WERI-Rb-1 (cell line): ENCODE measurements around the gene INPP4A.

Experiments
- DNase-seq: peaks from one replicate; pipeline ENCODE4 v3.0.0-alpha.2; 2020
- H3K27ac ChIP-seq: fragments of 250-450 bp; sonication (Bioruptor Pico); 2 replicates; pipeline ENCODE4 v1.5.1; 2020; ENCODE audit warnings: mild to moderate bottlenecking, moderate library complexity
- H3K27me3 ChIP-seq: fragments of 250-450 bp; sonication (Bioruptor Pico); 2 replicates; pipeline ENCODE4 v1.5.1; 2021; ENCODE audit warnings: mild to moderate bottlenecking, low read depth, moderate library complexity; ENCODE audit not compliant: insufficient read depth, severe bottlenecking
- H3K36me3 ChIP-seq: fragments of 250-450 bp; sonication (Bioruptor Pico); 2 replicates; pipeline ENCODE4 v1.5.1; 2020; ENCODE audit warnings: mild to moderate bottlenecking, moderate library complexity
- H3K4me3 ChIP-seq: 2 replicates; pipeline ENCODE4 v1.5.1; 2011; ENCODE audit warnings: low read depth, mild to moderate bottlenecking, control low read depth, low read length
- H3K9me3 ChIP-seq: fragments of 250-450 bp; sonication (Bioruptor Pico); 2 replicates; pipeline ENCODE4 v1.5.1; 2021; ENCODE audit warnings: mild to moderate bottlenecking, moderate library complexity; ENCODE audit not compliant: severe bottlenecking
- TF ChIP-seq, protein P1 (sequence below): IDR thresholded peaks from 2 replicates; pipeline ENCODE4 v1.5.1; 2011; ENCODE audit warnings: low read depth, mild to moderate bottlenecking, control low read depth, inconsistent platforms, low read length

Gene INPP4A

GRCh38 chr2:98482362-98482761 lies 37.7 kb downstream of the INPP4A start:
- H3K27ac ChIP-seq, result no peak overlapping the region
- no peaks in the 10 kb centered on the region for H3K27me3 ChIP-seq
- H3K9me3 ChIP-seq, result no peaks in the 10 kb centered on the region
- H3K4me3 ChIP-seq, result no peak overlapping the region
- no peak for DNase-seq
- TF ChIP-seq, protein P1, sequence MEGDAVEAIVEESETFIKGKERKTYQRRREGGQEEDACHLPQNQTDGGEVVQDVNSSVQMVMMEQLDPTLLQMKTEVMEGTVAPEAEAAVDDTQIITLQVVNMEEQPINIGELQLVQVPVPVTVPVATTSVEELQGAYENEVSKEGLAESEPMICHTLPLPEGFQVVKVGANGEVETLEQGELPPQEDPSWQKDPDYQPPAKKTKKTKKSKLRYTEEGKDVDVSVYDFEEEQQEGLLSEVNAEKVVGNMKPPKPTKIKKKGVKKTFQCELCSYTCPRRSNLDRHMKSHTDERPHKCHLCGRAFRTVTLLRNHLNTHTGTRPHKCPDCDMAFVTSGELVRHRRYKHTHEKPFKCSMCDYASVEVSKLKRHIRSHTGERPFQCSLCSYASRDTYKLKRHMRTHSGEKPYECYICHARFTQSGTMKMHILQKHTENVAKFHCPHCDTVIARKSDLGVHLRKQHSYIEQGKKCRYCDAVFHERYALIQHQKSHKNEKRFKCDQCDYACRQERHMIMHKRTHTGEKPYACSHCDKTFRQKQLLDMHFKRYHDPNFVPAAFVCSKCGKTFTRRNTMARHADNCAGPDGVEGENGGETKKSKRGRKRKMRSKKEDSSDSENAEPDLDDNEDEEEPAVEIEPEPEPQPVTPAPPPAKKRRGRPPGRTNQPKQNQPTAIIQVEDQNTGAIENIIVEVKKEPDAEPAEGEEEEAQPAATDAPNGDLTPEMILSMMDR, result no peak
- no peaks in the 10 kb centered on the region for H3K36me3 ChIP-seq

DNA sequence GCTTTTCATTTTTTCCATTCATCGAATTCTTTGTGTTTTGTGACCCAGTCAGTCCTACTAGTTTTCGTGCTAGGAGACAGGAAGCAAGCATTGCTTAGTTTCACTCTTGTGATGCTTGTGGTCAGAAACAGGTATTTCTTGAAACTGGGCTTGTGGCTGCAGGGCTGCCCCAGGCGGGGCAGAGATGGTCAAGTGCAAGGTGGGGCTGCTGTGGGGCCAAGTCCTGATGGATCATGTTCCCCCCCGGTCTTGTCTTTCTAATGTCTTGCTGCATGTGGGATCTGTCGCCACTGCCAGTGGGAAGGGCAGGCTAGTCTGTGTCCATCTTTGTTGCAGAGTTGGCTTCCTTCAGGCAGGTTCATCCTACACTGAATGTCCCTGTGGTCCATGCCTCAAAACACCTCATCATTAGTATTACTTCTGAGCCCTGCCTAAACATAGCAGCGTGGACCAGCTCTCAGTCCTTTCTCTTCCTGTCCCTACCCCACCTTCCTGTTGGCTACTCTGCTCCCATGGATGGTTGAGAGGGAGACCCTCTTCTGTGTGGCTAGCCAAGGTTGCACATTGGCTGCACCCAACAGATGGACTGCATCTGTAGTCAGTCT lies 38.7 kb downstream of the INPP4A start:
- DNase-seq, result no peak
- Histone ChIP-seq H3K36me3 (no peaks in the 10 kb centered on the region), H3K4me3 (no peak overlapping the region), H3K27ac (no peak overlapping the region), H3K27me3 (no peaks in the 10 kb centered on the region), H3K9me3 (no peaks in the 10 kb centered on the region)
- TF ChIP-seq, protein P1, result no peak

GRCh38 chr2:98484121-98484557 lies 39.5 kb downstream of the INPP4A start:
- H3K9me3 ChIP-seq, result no peaks in the 10 kb centered on the region
- H3K27ac ChIP-seq, result no peak overlapping the region
- H3K36me3 ChIP-seq, result no peaks in the 10 kb centered on the region
- DNase-seq, result no peak
- H3K4me3 ChIP-seq, result no peak overlapping the region
- no peaks in the 10 kb centered on the region for H3K27me3 ChIP-seq
- TF ChIP-seq, protein P1, result no peak

GRCh38 chr2:98484652-98485452 lies 40.2 kb downstream of the INPP4A start:
- H3K9me3 ChIP-seq, result no peaks in the 10 kb centered on the region
- TF ChIP-seq, protein P1, result no peak
- no peaks in the 10 kb centered on the region for H3K36me3 ChIP-seq
- no peak overlapping the region for H3K4me3 ChIP-seq
- no peaks in the 10 kb centered on the region for H3K27me3 ChIP-seq
- H3K27ac ChIP-seq, result no peak overlapping the region
- no peak for DNase-seq

- no peak overlapping the region for H3K27ac ChIP-seq
- H3K36me3 ChIP-seq, result no peaks in the 10 kb centered on the region
- DNase-seq, result no peak
These were observed 40.7 kb downstream of the INPP4A start for GRCh38 chr2:98485453-98485755.

More at GRCh38 chr2:98485453-98485755, 40.7 kb downstream of the INPP4A start:
- Histone ChIP-seq H3K4me3 (no peak overlapping the region), H3K9me3 (no peaks in the 10 kb centered on the region), H3K27me3 (no peaks in the 10 kb centered on the region)
- TF ChIP-seq, protein P1, result no peak
